K562 (cell line): Measurements from ENCODE around the gene KLK14. TPM values are rescaled to one million over a fixed set of nuclear protein-coding genes. Genes with fewer than 3 reads are reported as not detected.

Experiments
- ARNT ChIP-seq, 2 experiments: fragments of 450-650 bp; IDR thresholded peaks; 2 replicates each; pipeline ENCODE4 v1.6.1; 2016; ENCODE audit warnings: mild to moderate bottlenecking in 1 of 2
- ELK1 ChIP-seq: sonication (generic); formaldehyde crosslinking; IDR thresholded peaks from 2 replicates; pipeline ENCODE4 v1.8.1; 2022; ENCODE audit warnings: missing genetic modification reagents
- FOXP4 ChIP-seq: sonication (generic); formaldehyde crosslinking; IDR thresholded peaks from 2 replicates; pipeline ENCODE4 v1.8.0; 2022; ENCODE audit warnings: mild to moderate bottlenecking, missing genetic modification reagents, borderline replicate concordance
- GABPA ChIP-seq: fragments of 200-800 bp; sonication (Bioruptor generic); conservative IDR thresholded peaks from 2 replicates; pipeline ENCODE4 v1.6.1; 2016; ENCODE audit warnings: low read depth, missing genetic modification characterization, missing compliant biosample characterization
- HOMEZ ChIP-seq: fragments of 250-450 bp; sonication (Bioruptor Pico); IDR thresholded peaks from 2 replicates; pipeline ENCODE4 v1.4.0; 2020; ENCODE audit warnings: mild to moderate bottlenecking, moderate library complexity
- HSF4 ChIP-seq: fragments of 250-450 bp; sonication (Bioruptor Pico); IDR thresholded peaks from 2 replicates; pipeline ENCODE4 v2.1.2; 2022; ENCODE audit warnings: mild to moderate bottlenecking, moderate library complexity, borderline replicate concordance
- MCM3 ChIP-seq: fragments of 450-650 bp; IDR thresholded peaks from 2 replicates; pipeline ENCODE4 v1.6.1; 2016
- MEF2A ChIP-seq: IDR thresholded peaks from 2 replicates; pipeline ENCODE4 v1.6.1; 2011; ENCODE audit warnings: low read depth, mild to moderate bottlenecking, low read length, moderate library complexity; ENCODE audit not compliant: control insufficient read depth
- NR2C1 ChIP-seq, 2 experiments: fragments of 450-650 bp; IDR thresholded peaks; 2 replicates each; pipeline ENCODE4 v1.6.1; 2017; ENCODE audit warnings: mild to moderate bottlenecking in 2 of 2, antibody characterized with exemption in 1 of 2, inconsistent platforms in 1 of 2, missing compliant biosample characterization in 1 of 2, missing genetic modification characterization in 1 of 2
- NR2F6 ChIP-seq: fragments of 450-650 bp; formaldehyde crosslinking; IDR thresholded peaks from 2 replicates; pipeline ENCODE4 v1.4.0; 2020; ENCODE audit warnings: mild to moderate bottlenecking
- PML ChIP-seq: IDR thresholded peaks from 2 replicates; pipeline ENCODE4 v1.6.1; 2012; ENCODE audit warnings: low read length, inconsistent platforms
- RBFOX2 ChIP-seq: fragments of 200-400 bp; formaldehyde crosslinking; IDR thresholded peaks from 2 replicates; pipeline ENCODE4 v1.6.1; 2017; ENCODE audit warnings: low read depth, mild to moderate bottlenecking, low read length, moderate library complexity
- SMARCA5 ChIP-seq: fragments of 450-650 bp; IDR thresholded peaks from 2 replicates; pipeline ENCODE4 v1.6.1; 2016
- SPI1 ChIP-seq: IDR thresholded peaks from 2 replicates; pipeline ENCODE4 v1.6.1; 2011; ENCODE audit warnings: low read depth, low read length, control low read depth, borderline replicate concordance
- YY1 ChIP-seq, 3 experiments: IDR thresholded peaks; 2 replicates each; pipeline ENCODE4 v1.6.1; 2011; ENCODE audit warnings: low read length in 2 of 3, mild to moderate bottlenecking in 2 of 3, moderate library complexity in 2 of 3, borderline replicate concordance in 1 of 3, control low read depth in 1 of 3, low read depth in 1 of 3; ENCODE audit not compliant: insufficient read depth in 3 of 3, insufficient replicate concordance in 2 of 3, control insufficient read depth in 1 of 3, insufficient read length in 1 of 3; ENCODE audit errors: extremely low read depth in 1 of 3
- ZNF507 ChIP-seq: conservative IDR thresholded peaks from 2 replicates; pipeline ENCODE4 v1.6.1; 2017; ENCODE audit warnings: missing genetic modification characterization, missing compliant biosample characterization
- ZNF830 ChIP-seq: fragments of 250-450 bp; sonication (Bioruptor Pico); IDR thresholded peaks from 2 replicates; pipeline ENCODE4 v1.5.0; 2021; ENCODE audit warnings: mild to moderate bottlenecking
- polyA plus RNA-seq, 8 experiments: library from polyadenylated mRNA; depleted of rRNA in 4 of 8; stranded (reverse) in 5 of 8; unstranded in 3 of 8; fragments of >200 nt; fragmentation: Nextera tagmentation in 2 of 8; fragmentation: Illumina TruSeq in 1 of 8; extraction: Ambion mirVana in 2 of 8; extraction: Trizol in 1 of 8; gene quantifications; 2 replicates each; pipeline versions ENCODE4 v1.2.1 to v1.2.3, GENCODE V29; 2011 to 2014; ENCODE audit warnings: inconsistent platforms in 1 of 8, missing spikeins in 1 of 8
- total RNA-seq, 7 experiments: library from RNA; depleted of rRNA in 6 of 7; stranded (reverse); fragments of >200 nt in 6 of 7; fragmentation: Illumina TruSeq in 2 of 7; extraction: Trizol in 2 of 7; gene quantifications; 2 replicates each; pipeline versions ENCODE4 v1.2.1 to v1.2.3, GENCODE V29; 2011 to 2021; ENCODE audit warnings: low replicate concordance in 1 of 7
- TF ChIP-seq, protein P1 (sequence below), 2 experiments: fragments of 250-450 bp in 1 of 2; fragments of 450-650 bp in 1 of 2; sonication (Bioruptor Pico) in 1 of 2; IDR thresholded peaks; 2 replicates each; pipeline versions ENCODE4 v1.6.1 to v1.8.0; 2016 to 2021; ENCODE audit warnings: mild to moderate bottlenecking in 2 of 2, moderate library complexity in 2 of 2, missing compliant biosample characterization in 1 of 2, missing genetic modification characterization in 1 of 2
- TF ChIP-seq, protein P2 (sequence below): fragments of 150-350 bp; conservative IDR thresholded peaks from 2 replicates; pipeline ENCODE4 v1.6.1; 2014; ENCODE audit warnings: low read length

The KLK14 gene
- total and polyA plus RNA-seq, 9 of the 15 experiments (the other 6 are each of a cell fraction or from before 2014, with no cell fraction given): not detected

- no peak for TF ChIP-seq ELK1 (CRISPR knock-in tag)
- peak; percentile 51 for TF ChIP-seq RBFOX2
- TF ChIP-seq, protein P1, sequence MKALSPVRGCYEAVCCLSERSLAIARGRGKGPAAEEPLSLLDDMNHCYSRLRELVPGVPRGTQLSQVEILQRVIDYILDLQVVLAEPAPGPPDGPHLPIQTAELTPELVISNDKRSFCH (CRISPR knock-in tag; IDR thresholded peaks at IDR 0.05): no peak
- TF ChIP-seq, protein P1 (tag; IDR thresholded peaks at IDR 0.05): no peak
- no peak for TF ChIP-seq FOXP4
- peak; percentile 26; the same call in 1 of the 2 replicates for TF ChIP-seq SMARCA5
- no peak for TF ChIP-seq HSF4 (CRISPR knock-in tag)
- TF ChIP-seq NR2C1 (IDR thresholded peaks at IDR 0.05): peak; percentile 46; the same call in 1 of the 2 replicates
- no peak for TF ChIP-seq NR2C1 (tag; IDR thresholded peaks at IDR 0.05)
- TF ChIP-seq, protein P2, sequence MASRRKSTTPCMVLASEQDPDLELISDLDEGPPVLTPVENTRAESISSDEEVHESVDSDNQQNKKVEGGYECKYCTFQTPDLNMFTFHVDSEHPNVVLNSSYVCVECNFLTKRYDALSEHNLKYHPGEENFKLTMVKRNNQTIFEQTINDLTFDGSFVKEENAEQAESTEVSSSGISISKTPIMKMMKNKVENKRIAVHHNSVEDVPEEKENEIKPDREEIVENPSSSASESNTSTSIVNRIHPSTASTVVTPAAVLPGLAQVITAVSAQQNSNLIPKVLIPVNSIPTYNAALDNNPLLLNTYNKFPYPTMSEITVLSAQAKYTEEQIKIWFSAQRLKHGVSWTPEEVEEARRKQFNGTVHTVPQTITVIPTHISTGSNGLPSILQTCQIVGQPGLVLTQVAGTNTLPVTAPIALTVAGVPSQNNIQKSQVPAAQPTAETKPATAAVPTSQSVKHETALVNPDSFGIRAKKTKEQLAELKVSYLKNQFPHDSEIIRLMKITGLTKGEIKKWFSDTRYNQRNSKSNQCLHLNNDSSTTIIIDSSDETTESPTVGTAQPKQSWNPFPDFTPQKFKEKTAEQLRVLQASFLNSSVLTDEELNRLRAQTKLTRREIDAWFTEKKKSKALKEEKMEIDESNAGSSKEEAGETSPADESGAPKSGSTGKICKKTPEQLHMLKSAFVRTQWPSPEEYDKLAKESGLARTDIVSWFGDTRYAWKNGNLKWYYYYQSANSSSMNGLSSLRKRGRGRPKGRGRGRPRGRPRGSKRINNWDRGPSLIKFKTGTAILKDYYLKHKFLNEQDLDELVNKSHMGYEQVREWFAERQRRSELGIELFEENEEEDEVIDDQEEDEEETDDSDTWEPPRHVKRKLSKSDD: no peak
- no peak for TF ChIP-seq ZNF507 (tag)
- TF ChIP-seq YY1 (IDR thresholded peaks at IDR 0.05; ENCODE audit: borderline replicate concordance in 1 of 3, control insufficient read depth in 1 of 3, extremely low read depth in 1 of 3, insufficient read depth in 3 of 3, insufficient read length in 1 of 3, insufficient replicate concordance in 2 of 3, low read depth in 1 of 3, low read length in 2 of 3): peak in 1 of 3 experiments; percentile 23
- no peak for TF ChIP-seq MCM3
- no peak for TF ChIP-seq NR2F6 (CRISPR knock-in tag)
- no peak for TF ChIP-seq SPI1
- TF ChIP-seq MEF2A: no peak
- no peak for TF ChIP-seq GABPA (tag)
- no peak for TF ChIP-seq HOMEZ (CRISPR knock-in tag)
- no peak for TF ChIP-seq ZNF830 (CRISPR knock-in tag)
- TF ChIP-seq ARNT (IDR thresholded peaks at IDR 0.05): no peak
- TF ChIP-seq PML: no peak
Observed at GRCh38 chr19:51065221-51065960, 17.3 kb downstream of the KLK14 start (continued).
